SK-N-SH treated with all-trans-retinoic acid at 6 μM for 48 hours (cell line): Measurements from ENCODE around the gene RBMS1.

Source experiments
- CREB5 ChIP-seq: fragments of 250-450 bp; sonication (Bioruptor Pico); IDR thresholded peaks from 2 replicates; pipeline ENCODE4 v1.5.1; 2020; ENCODE audit warnings: low read depth, mild to moderate bottlenecking, moderate library complexity
- CSDC2 ChIP-seq: fragments of 250-450 bp; sonication (Bioruptor Pico); IDR thresholded peaks from 2 replicates; pipeline ENCODE4 v1.5.0; 2020; ENCODE audit warnings: mild to moderate bottlenecking, moderate library complexity
- CSRNP3 ChIP-seq: fragments of 250-450 bp; sonication (Bioruptor Pico); IDR thresholded peaks from 2 replicates; pipeline ENCODE4 v1.5.1; 2021; ENCODE audit warnings: mild to moderate bottlenecking, moderate library complexity
- PATZ1 ChIP-seq: fragments of 250-450 bp; sonication (Bioruptor Pico); IDR thresholded peaks from 2 replicates; pipeline ENCODE4 v1.8.0; 2020; ENCODE audit warnings: mild to moderate bottlenecking, moderate library complexity, borderline replicate concordance
- POU6F1 ChIP-seq: fragments of 250-450 bp; sonication (Bioruptor Pico); IDR thresholded peaks from 2 replicates; pipeline ENCODE4 v1.8.0; 2021; ENCODE audit warnings: low read depth, mild to moderate bottlenecking, moderate library complexity, borderline replicate concordance
- PPARA ChIP-seq: fragments of 250-450 bp; sonication (Bioruptor Pico); IDR thresholded peaks from 2 replicates; pipeline ENCODE4 v1.5.0; 2020; ENCODE audit warnings: mild to moderate bottlenecking, borderline replicate concordance
- RARB ChIP-seq: fragments of 250-450 bp; sonication (Bioruptor Pico); IDR thresholded peaks from 2 replicates; pipeline ENCODE4 v1.8.0; 2021; ENCODE audit warnings: mild to moderate bottlenecking, moderate library complexity
- TOX ChIP-seq: fragments of 250-450 bp; sonication (Bioruptor Pico); IDR thresholded peaks from 2 replicates; pipeline ENCODE4 v1.8.0; 2021; ENCODE audit warnings: mild to moderate bottlenecking, moderate library complexity, borderline replicate concordance
- ZNF70 ChIP-seq: fragments of 450-650 bp; formaldehyde crosslinking; IDR thresholded peaks from 2 replicates; pipeline ENCODE4 v1.5.0; 2020; ENCODE audit warnings: mild to moderate bottlenecking, moderate library complexity

- no peak for TF ChIP-seq TOX (CRISPR knock-in tag)
- no peak for TF ChIP-seq CREB5 (CRISPR knock-in tag)
- no peak for TF ChIP-seq PATZ1 (CRISPR knock-in tag)
- TF ChIP-seq POU6F1 (CRISPR knock-in tag): no peak
- no peak for TF ChIP-seq RARB (CRISPR knock-in tag)
- no peak for TF ChIP-seq ZNF70
- no peak for TF ChIP-seq CSRNP3
- TF ChIP-seq PPARA: no peak
- TF ChIP-seq CSDC2 (CRISPR knock-in tag): no peak
These were observed 8.9 kb upstream of the RBMS1 start for GRCh38 chr2:160502478-160502877.
